Measurements from ENCODE around the gene FGF8. TPM values are rescaled to one million over a fixed set of nuclear protein-coding genes. Genes with fewer than 3 reads are reported as not detected.

Gene FGF8
- total and polyA plus RNA-seq, 2 experiments from 2014 or later = not detected

- in situ Hi-C loops (cut with MboI) = loop anchor here (25.0 kb wide), 1 partner anchor 579 kb away; no protein-coding TSS in a partner anchor
- H3K36me3 ChIP-seq (ENCODE audit: low read depth) = no peaks in the 10 kb centered on the region
- H3K4me3 ChIP-seq = no peak overlapping the region
- H2AFZ ChIP-seq = no peak overlapping the region
- TF ChIP-seq EZH2phosphoT487 (IDR thresholded peaks at IDR 0.05; ENCODE audit: insufficient read depth, low read depth) = no peak
- no peak for TF ChIP-seq EZH2 (IDR thresholded peaks at IDR 0.05; ENCODE audit: insufficient read depth, poor library complexity, severe bottlenecking)
- no peaks in the 10 kb centered on the region for H3K9me2 ChIP-seq (ENCODE audit: insufficient read depth)
- DNase-seq = no peak
- no peak overlapping the region for H3K27ac ChIP-seq
- H4K20me1 ChIP-seq (ENCODE audit: insufficient read depth) = no peaks in the 10 kb centered on the region
- no peaks in the 10 kb centered on the region for H3F3A ChIP-seq (ENCODE audit: insufficient read depth)
- peaks cover 29% of the 10 kb centered on the region for H3K27me3 ChIP-seq (replicated peaks; ENCODE audit: insufficient read depth)
- H3K79me2 ChIP-seq (ENCODE audit: insufficient read depth) = no peaks in the 10 kb centered on the region
- H3K9ac ChIP-seq = no peak overlapping the region
- WGBS, 2 experiments (ENCODE audit: low coverage in 1 of 2, low lambda C conversion rate in 2 of 2, missing lambda C conversion rate in 2 of 2) = 49 to 59% methylated on average over 6 of the region's 6 CpGs
- no peaks in the 10 kb centered on the region for H3K9me3 ChIP-seq (ENCODE audit: low read depth)
- no peak overlapping the region for H3K4me2 ChIP-seq (ENCODE audit: unreplicated experiment)
- H3K4me1 ChIP-seq (ENCODE audit: insufficient read depth) = no peaks in the 10 kb centered on the region
These were observed 9.6 kb downstream of the FGF8 start for GRCh38 chr10:101766306-101766705.

- H2AFZ ChIP-seq = no peak overlapping the region
- DNase-seq = no peak
- no peaks in the 10 kb centered on the region for H3F3A ChIP-seq (ENCODE audit: insufficient read depth)
- H3K4me1 ChIP-seq (ENCODE audit: insufficient read depth) = no peaks in the 10 kb centered on the region
- H3K4me2 ChIP-seq (ENCODE audit: unreplicated experiment) = no peak overlapping the region
- peaks cover 31% of the 10 kb centered on the region for H3K27me3 ChIP-seq (replicated peaks; ENCODE audit: insufficient read depth)
- no peaks in the 10 kb centered on the region for H3K9me3 ChIP-seq (ENCODE audit: low read depth)
- H3K79me2 ChIP-seq (ENCODE audit: insufficient read depth) = no peaks in the 10 kb centered on the region
- H3K9me2 ChIP-seq (ENCODE audit: insufficient read depth) = no peaks in the 10 kb centered on the region
- H4K20me1 ChIP-seq (ENCODE audit: insufficient read depth) = no peaks in the 10 kb centered on the region
- no peaks in the 10 kb centered on the region for H3K36me3 ChIP-seq (ENCODE audit: low read depth)
- no peak overlapping the region for H3K27ac ChIP-seq
- in situ Hi-C loops (cut with MboI) = loop anchor here (25.0 kb wide), 1 partner anchor 576 kb away; no protein-coding TSS in a partner anchor
- H3K9ac ChIP-seq = no peak overlapping the region
- H3K4me3 ChIP-seq = no peak overlapping the region
- no peak for TF ChIP-seq EZH2phosphoT487 (IDR thresholded peaks at IDR 0.05; ENCODE audit: insufficient read depth, low read depth)
- no peak for TF ChIP-seq EZH2 (IDR thresholded peaks at IDR 0.05; ENCODE audit: insufficient read depth, poor library complexity, severe bottlenecking)
- WGBS, 2 experiments (ENCODE audit: low coverage in 1 of 2, low lambda C conversion rate in 2 of 2, missing lambda C conversion rate in 2 of 2) = 64 to 71% methylated on average over 9 to 10 of the region's 10 CpGs
These were observed 12.6 kb downstream of the FGF8 start for GRCh38 chr10:101763141-101763846.

DNA sequence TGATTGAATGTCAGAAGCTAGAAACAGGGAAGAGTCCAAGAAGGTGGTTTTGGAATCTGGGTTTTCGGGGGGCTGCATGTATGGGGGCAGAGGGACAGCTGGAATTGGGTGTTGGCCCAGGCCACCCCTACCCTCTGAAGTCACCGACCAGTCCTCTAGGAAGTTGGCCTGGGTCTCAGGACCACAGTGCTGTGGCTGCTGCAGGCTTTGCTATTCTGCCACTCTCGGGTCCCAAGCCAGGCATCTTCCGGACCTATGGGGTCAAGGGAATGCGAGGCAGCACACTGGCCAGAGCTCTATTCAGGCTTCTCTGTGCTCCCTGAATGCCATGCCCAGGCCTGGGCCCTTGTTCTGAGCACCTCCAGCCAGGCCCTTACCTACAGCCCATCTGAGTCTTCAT, 13.2 kb downstream of the FGF8 start:
- Histone ChIP-seq H3K9me2 (ENCODE audit: insufficient read depth) (no peaks in the 10 kb centered on the region), H3K79me2 (ENCODE audit: insufficient read depth) (no peaks in the 10 kb centered on the region), H3K27me3 (replicated peaks; ENCODE audit: insufficient read depth) (peaks cover 33% of the 10 kb centered on the region), H4K20me1 (ENCODE audit: insufficient read depth) (no peaks in the 10 kb centered on the region), H3K27ac (no peak overlapping the region), H3K4me2 (ENCODE audit: unreplicated experiment) (no peak overlapping the region), H3K9ac (no peak overlapping the region), H3K9me3 (ENCODE audit: low read depth) (no peaks in the 10 kb centered on the region), H3K4me1 (ENCODE audit: insufficient read depth) (no peaks in the 10 kb centered on the region), H2AFZ (no peak overlapping the region), H3K4me3 (no peak overlapping the region), H3K36me3 (ENCODE audit: low read depth) (no peaks in the 10 kb centered on the region), H3F3A (ENCODE audit: insufficient read depth) (no peaks in the 10 kb centered on the region)
- TF ChIP-seq EZH2 (IDR thresholded peaks at IDR 0.05; ENCODE audit: insufficient read depth, poor library complexity, severe bottlenecking) (no peak), EZH2phosphoT487 (IDR thresholded peaks at IDR 0.05; ENCODE audit: insufficient read depth, low read depth) (no peak)
- WGBS, 2 experiments (ENCODE audit: low coverage in 1 of 2, low lambda C conversion rate in 2 of 2, missing lambda C conversion rate in 2 of 2) = 76% methylated on average over 5 of the region's 5 CpGs
- no peak for DNase-seq
- in situ Hi-C loops (cut with MboI) = loop anchor here (25.0 kb wide), 1 partner anchor 575 kb away; no protein-coding TSS in a partner anchor

DNA sequence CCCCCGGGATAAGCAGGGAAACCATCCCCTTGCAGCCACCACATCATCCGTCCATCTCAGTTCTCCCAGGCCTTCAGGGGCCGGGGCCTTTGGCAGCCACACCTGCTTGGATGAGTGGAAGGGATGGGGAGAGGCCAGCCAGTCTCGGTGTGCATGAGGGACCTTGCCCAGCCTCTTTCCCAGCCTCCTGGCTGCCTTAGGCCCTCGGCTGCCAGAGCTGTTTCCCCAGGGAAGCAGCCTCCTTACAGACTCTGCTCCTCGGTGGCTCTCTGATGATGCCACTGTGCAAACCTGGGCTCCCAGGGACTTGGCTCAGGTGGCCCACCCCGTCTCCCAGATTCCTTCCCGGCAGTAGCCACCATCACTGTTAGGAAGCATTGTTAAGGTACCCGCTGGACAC, 14.7 kb downstream of the FGF8 start:
- Histone ChIP-seq H2AFZ (no peak overlapping the region), H3K79me2 (ENCODE audit: insufficient read depth) (no peaks in the 10 kb centered on the region), H3K9me2 (ENCODE audit: insufficient read depth) (no peaks in the 10 kb centered on the region), H3K36me3 (ENCODE audit: low read depth) (no peaks in the 10 kb centered on the region), H3K9ac (no peak overlapping the region), H3K4me1 (ENCODE audit: insufficient read depth) (no peaks in the 10 kb centered on the region), H4K20me1 (ENCODE audit: insufficient read depth) (no peaks in the 10 kb centered on the region), H3K27me3 (replicated peaks; ENCODE audit: insufficient read depth) (peaks cover 36% of the 10 kb centered on the region), H3K4me2 (ENCODE audit: unreplicated experiment) (no peak overlapping the region), H3K27ac (no peak overlapping the region), H3K9me3 (ENCODE audit: low read depth) (no peaks in the 10 kb centered on the region), H3K4me3 (no peak overlapping the region), H3F3A (ENCODE audit: insufficient read depth) (no peaks in the 10 kb centered on the region)
- DNase-seq = no peak
- TF ChIP-seq EZH2 (IDR thresholded peaks at IDR 0.05; ENCODE audit: insufficient read depth, poor library complexity, severe bottlenecking) (no peak), EZH2phosphoT487 (IDR thresholded peaks at IDR 0.05; ENCODE audit: insufficient read depth, low read depth) (no peak)
- WGBS, 2 experiments (ENCODE audit: low coverage in 1 of 2, low lambda C conversion rate in 2 of 2, missing lambda C conversion rate in 2 of 2) = 43 to 45% methylated on average over 9 of the region's 9 CpGs
- in situ Hi-C loops (cut with MboI) = loop anchor here (25.0 kb wide), 1 partner anchor 574 kb away; no protein-coding TSS in a partner anchor
